CD4-positive, alpha-beta T cell treated with Interleukin-15 for 4 hours (primary cell): ENCODE data around the gene OR2A12.
"Not testable (repeated sequence)": the region's sequence is repeated elsewhere in the genome, so short reads cannot be mapped to it uniquely, and the experiment has no call there.

Source experiments
- DNase-seq: peaks from one replicate; pipeline ENCODE4 v3.0.0-alpha.2; 2020; ENCODE audit warnings: low spot score

Gene OR2A12

DNA sequence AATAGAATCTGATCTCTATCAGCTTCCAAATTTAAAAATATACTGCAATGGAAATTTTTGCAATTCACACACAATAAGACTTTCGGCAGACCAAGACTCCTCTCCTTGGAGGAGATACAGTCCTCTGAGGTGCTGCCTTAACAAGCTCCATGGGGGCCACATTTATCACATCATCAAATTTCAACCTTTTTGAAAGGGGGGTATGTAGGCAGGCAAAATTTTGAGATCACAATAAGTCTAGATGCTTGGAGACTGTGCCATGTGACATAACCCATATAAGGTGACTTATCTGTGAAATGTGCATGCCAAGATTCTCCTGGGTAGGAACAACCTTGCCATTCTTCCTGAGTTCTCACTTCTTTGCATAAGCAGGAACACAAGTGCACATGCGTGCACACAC, at the start of gene OR2A12:
OR2A12 (plus strand) TSS at position 301 of the 400 bp plus-strand sequence. CDS start 8,830 bp downstream, outside the sequence.
- no peak for DNase-seq

DNA sequence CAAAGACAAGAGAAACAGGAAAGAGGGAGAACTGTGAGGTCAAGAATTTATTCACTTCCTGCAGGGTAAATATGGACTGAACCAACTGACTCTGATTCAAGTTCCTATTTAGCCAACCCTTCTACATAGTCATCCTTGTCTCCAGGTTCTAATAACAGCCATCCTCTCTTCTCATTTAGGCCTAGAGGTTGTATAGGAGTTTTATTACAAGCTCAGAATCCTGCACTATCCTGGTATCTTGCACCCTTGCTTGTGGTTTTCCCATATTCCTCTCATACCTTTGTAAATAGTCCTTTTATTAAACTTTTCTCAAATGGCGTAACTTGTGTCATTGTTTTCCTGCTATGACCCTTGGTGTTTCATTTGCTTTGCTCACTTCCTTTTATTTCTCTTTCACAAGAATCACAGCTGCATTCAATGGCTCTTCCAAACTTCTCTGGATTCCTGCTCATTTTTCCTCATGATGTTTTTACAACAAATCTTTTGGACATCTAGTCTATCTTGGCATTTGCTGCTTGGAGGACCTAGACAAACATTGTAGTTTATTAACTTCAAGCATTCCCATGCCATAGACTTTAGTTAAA, 49.7 kb upstream of the OR2A12 start:
- no peak for DNase-seq

DNA sequence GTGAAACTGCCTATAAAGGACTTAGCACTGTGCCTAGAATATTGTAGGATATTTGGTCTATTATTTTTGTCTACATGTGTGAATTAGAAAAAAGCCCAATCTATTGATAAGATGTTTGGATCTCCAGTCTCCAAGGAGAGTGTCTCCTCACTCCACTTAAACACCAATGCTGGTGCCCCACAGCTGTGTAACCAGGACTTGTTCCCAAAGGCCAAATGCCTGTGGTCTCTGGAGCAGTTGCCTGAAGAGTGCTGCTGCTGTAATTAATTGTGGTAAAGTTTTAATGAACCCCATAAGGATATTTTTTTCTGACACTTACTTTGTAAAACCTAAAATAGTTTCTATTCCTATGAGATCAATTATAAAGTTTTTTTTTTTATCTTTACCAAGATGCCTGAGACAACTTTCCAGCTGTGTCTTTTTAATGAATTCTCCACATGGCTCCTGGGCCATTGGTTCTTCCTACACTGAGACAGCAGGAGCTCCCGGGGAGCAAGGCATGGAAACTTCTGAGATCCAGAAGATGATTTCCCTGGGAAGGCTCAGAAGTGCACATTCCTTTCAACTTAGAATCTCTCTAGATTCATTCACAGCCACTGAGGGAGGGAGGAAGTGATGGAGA, 48.6 kb upstream of the OR2A12 start:
- DNase-seq = no peak

GRCh38 chr7:144038887-144039286, 47.2 kb upstream of the OR2A12 start:
- no peak for DNase-seq

DNA sequence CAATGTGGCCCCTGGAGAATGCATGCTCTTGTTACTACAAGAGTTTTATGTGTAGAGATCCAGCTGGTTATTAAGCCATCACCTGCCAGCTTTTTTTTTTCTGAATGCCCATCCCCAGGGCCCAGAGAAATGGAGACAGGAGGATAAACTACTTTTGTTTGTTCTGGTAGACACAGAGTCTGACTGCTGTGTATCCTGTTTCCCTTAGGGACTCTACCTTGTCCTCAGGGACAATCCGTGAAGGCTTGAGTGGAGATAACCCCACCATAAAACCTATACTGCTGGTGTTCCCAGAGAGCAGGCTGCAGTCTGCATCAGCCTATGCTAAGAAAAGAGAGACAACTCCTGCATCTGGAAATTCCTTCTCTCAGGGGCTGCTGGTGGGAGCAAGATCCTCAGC, 37.4 kb upstream of the OR2A12 start, which contains the start of gene OR2A5:
OR2A5 (plus strand) TSS at position 301 of the 400 bp plus-strand sequence. CDS start 1,454 bp downstream, outside the sequence.
- no peak for DNase-seq

DNA sequence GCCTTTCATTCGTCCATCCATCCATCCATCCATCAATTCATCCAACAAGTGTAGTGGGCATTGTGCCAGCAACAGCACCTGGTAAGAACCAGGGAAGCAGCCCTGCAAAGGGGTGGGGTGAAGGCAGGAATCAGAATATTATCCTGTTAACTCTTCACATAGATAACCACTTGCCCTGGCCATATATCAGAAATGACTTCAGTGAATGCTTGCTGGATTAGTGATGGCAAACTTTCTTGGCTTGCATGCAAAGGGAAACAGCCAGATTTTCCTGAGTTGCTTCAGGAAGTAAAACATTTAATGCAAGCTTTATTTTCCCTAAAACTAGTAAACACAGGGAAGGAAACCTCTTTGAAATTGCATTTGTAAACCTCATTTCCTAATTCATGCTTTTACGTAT, 36.6 kb upstream of the OR2A12 start:
- DNase-seq = no peak

DNA sequence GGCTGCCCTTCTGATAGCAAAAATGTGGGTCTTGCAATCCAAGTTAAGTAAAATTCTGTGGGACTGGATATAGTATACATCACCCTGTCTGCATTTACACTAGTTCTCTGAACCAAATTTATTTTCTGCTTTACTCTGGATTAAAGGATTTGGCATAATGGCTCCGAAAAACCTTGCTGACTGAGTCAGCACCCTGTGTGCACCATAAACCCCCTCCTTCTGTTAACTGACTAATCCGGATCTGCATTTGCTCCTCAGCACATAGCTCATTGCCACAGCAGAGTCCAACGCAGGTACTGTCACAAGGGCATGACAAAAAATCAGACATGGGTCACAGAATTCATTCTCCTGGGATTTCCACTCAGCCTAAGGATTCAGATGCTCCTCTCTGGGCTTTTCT, 36.0 kb upstream of the OR2A12 start:
- DNase-seq = no peak

DNA sequence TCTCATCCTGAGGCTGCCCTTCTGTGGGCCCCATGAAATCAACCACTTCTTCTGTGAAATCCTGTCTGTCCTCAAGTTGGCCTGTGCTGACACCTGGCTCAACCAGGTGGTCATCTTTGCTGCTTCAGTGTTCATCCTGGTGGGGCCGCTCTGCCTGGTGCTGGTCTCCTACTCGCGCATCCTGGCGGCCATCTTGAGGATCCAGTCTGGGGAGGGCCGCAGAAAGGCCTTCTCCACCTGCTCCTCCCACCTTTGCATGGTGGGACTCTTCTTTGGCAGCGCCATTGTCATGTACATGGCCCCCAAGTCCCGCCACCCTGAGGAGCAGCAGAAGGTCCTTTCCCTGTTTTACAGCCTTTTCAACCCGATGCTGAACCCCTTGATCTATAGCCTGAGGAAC, 35.2 kb upstream of the OR2A12 start:
- DNase-seq = not testable (repeated sequence)

DNA sequence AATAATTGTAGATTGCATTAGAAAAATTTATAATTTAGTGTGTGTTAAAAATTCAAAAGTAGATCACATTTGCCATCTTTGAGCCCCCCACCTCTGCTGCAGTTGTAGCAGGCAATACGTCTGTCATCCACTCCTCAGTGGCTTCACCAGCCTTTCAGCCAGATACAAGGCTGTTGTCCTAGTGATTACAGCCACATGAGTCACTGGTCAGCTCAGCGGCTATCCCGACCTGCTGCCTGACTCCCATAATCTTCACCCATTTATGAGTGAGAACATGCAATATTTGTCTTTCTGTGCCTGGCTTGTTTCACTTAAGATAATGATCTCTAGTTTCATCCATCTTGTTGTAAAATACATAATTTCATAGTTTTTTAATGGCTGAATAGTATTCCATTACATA, 28.1 kb upstream of the OR2A12 start:
- no peak for DNase-seq

GRCh38 chr7:144063710-144064109, 22.4 kb upstream of the OR2A12 start:
- no peak for DNase-seq

GRCh38 chr7:144069511-144069910, 16.6 kb upstream of the OR2A12 start, which contains the start of gene OR2A25:
Gene OR2A25 (plus strand): TSS chr7:144069811. CDS start chr7:144074220, 4,409 bp downstream.
- no peak for DNase-seq

DNA sequence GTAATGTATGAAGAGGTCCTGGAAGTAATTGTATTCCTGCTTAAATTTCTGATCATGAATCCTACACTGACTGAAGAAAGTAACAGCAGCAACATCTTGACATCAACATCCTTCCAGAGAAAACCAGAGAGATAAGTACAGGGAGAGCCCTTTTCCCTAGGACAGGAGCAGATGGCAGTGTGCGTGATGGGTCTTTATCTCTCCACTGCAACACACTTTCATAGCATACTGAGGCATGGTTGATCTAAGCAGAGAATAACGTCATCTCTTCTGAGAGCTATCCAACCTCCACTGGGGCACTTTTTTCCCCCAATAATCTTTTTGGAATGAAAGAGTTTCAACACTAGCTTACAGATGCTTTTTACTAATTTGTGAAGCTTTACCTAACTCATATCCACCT, 16.1 kb upstream of the OR2A12 start:
- no peak for DNase-seq

- DNase-seq = no peak
These were observed 11.7 kb upstream of the OR2A12 start for GRCh38 chr7:144074374-144074773.

DNA sequence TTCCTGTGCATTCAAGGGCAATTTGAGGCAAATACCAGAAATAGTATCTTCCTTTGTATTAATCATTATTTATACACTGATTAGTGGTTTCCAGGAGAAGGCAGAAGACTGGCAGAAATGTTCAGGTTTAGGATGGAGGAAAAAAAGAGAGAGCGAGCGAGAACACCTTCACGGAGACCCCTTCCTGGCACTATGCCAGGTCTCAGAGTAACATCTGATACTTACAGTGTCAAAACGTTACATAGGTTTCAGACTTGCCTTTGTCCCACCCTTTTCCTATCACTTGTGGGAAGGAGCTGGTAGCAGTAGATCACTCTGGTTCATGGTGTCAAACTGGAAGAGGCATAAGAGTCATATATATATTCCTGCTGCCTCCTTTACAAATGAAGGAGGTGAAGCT, 652 bp downstream of the OR2A12 start:
- no peak for DNase-seq

DNA sequence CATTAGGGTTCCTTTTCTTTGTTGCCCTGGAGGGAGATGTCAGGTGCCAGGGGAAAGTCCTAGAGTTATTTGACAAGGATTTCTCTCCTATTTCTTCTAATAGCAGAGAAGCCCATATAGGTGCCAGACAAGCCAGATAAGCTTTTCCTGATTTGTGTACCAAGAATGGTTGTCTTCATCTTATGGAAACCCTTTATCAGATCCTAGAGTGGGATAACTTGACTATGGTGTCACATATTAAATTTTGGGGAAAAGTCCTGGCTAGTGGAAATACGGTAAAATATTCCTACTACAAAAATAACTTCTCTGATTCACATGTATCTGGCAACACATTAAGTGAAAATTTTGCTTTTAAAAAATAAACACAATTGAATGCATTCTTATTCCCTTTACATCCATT, 1.2 kb downstream of the OR2A12 start:
- DNase-seq = no peak

GRCh38 chr7:144090667-144091066, 4.6 kb downstream of the OR2A12 start:
- no peak for DNase-seq

DNA sequence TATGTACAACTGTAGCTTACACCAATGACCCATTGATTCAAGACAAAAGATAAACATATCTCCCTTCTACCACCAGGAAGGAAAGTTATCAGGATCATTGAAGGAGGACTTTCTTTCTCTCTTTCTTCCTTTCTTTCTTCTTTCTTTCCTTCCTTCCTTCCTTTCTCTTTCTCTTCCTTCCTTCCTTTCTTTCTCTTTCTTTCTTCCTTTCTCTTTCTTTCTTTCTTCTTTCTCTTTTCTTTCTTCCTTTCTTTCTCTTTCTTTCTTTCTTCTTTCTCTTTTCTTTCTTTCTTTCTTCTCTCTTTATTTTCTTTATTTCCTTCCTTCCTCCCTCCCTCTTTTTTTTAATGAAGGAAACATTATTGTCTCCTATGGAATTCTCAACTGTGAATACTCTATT, 12.7 kb downstream of the OR2A12 start:
- DNase-seq = no peak

DNA sequence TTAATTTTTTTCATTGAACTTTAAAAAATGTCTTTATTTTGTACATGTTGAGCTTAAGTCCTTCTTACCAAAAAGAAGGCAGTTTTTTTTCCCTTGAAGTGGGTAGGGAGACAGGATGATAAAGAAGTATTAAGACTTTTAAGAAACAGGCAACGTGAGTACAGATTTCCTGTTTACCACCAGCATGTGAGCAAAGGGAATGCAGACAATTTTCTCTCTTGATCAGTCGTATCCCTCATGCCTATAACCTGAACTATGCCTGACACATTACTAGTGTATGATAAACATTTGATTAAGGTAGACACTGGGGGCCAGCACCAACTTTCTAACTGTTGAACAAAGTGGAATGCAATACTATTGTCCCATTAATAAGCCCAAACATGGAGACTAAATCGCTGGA, 14.5 kb downstream of the OR2A12 start:
- no peak for DNase-seq

DNA sequence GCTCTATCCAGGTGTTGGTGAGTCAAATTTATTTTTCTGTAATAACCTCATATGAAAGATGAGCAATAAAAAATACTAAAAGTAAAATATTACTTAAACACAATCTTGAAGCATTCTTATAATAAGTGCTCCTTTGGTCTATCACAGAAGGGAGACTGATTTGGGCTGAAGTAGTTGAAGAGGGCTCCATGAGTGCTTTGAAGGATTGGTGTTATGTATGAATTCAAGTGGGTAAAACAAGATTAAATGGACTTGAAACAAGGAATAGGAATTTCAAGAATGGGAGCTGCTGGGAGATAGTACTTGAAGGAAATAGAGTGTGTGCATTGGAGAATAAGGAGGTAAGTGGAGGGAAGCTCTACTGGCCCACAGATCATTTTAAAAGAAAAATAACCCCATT, 16.0 kb downstream of the OR2A12 start:
- DNase-seq = no peak

GRCh38 chr7:144105211-144105610, 19.1 kb downstream of the OR2A12 start:
- no peak for DNase-seq

GRCh38 chr7:144109283-144109682, 23.2 kb downstream of the OR2A12 start, which contains the start of gene OR2A2:
Gene OR2A2 (plus strand): TSS chr7:144109583. CDS start chr7:144109583, 0 bp downstream.
- no peak for DNase-seq

DNA sequence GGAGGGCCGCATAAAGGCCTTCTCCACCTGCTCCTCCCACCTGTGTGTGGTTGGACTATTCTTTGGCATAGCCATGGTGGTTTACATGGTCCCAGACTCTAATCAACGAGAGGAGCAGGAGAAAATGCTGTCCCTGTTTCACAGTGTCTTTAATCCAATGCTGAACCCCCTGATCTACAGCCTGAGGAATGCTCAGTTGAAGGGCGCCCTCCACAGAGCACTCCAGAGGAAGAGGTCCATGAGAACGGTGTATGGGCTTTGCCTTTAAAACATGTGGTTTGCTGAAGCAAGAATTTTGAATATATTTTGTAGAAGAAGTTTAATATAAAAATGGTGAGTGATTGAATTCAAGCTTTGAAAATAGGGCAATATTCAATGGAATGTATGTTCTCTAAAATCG, 24.2 kb downstream of the OR2A12 start:
- DNase-seq = no peak

DNA sequence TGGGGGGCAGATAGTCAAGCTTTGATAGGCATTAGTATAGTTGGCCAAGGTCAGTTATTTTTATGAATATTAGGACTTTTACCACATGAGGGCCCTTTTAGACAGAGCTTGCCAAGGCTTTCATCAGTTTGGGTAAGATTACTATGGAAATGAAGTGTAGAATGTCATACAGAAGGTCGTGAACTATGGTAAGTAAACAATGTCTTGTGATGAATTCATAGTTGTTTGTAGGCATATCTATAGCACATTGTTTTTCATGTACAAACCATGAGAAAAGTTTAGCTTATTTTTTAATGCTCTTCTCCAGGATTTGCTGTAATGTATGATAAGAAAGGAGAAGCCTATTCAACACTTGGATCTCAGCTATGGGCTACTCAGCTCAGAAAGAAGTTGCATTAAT, 27.6 kb downstream of the OR2A12 start:
- DNase-seq = no peak

DNA sequence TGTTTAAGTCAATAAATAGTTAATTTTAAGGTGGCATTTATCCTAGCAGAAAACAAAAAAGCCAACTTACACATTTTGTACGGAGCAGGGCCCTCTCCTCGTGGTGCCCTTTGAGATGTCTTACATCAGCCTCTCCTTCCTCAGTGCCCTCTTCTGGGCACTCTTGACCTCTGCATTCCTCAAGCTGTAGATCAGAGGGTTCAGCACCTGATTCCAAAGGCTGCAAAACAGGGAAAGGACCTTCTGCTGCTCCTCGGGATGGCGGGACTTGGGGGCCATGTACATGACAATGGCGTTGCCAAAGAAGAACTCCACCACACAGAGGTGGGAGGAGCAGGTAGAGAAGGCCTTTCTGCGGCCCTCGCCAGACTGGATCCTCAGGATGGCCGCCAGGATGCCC, 32.3 kb downstream of the OR2A12 start:
- DNase-seq = no peak
